ENCODE measurements around the gene TMOD3.

The TMOD3 gene

GRCh38 chr15:51924156-51925068 lies 95.0 kb downstream of the TMOD3 start:
- DNase-seq: no peak

- DNase-seq: no peak
Observed at GRCh38 chr15:51926809-51927208, 97.4 kb downstream of the TMOD3 start.

GRCh38 chr15:51931016-51931415 lies 101.6 kb downstream of the TMOD3 start:
- DNase-seq: no peak

GRCh38 chr15:51931638-51932037 lies 102.2 kb downstream of the TMOD3 start:
- DNase-seq: no peak

GRCh38 chr15:51932161-51932560 lies 102.7 kb downstream of the TMOD3 start:
- no peak for DNase-seq

- no peak for DNase-seq
Observed at GRCh38 chr15:51935466-51936104, 106.1 kb downstream of the TMOD3 start.

GRCh38 chr15:51936105-51936478 lies 106.6 kb downstream of the TMOD3 start:
- DNase-seq: no peak

GRCh38 chr15:51938286-51938685 lies 108.8 kb downstream of the TMOD3 start:
- DNase-seq: no peak

- no peak for DNase-seq
Observed at GRCh38 chr15:51939216-51939615, 109.8 kb downstream of the TMOD3 start.

GRCh38 chr15:51947124-51947523 lies 117.7 kb downstream of the TMOD3 start:
- no peak for DNase-seq

- no peak for DNase-seq
Observed at GRCh38 chr15:51952805-51953204, 123.4 kb downstream of the TMOD3 start.

GRCh38 chr15:51955504-51955903 lies 126.1 kb downstream of the TMOD3 start:
- no peak for DNase-seq
